GM23338 (cell line): Measurements from ENCODE around the gene CPXM2. TPM values are rescaled to one million over a fixed set of nuclear protein-coding genes. Genes with fewer than 3 reads are reported as not detected.

ENCODE experiments used
- ATAC-seq: fragments of 200-7000 bp; cut with Tn5 transposase; 3 replicates; pipeline ENCODE4 v1.9.1; 2020
- DNase-seq: peaks from one replicate; pipeline ENCODE4 v3.0.0-alpha.2; 2015; ENCODE audit warnings: low spot score
- H2AFZ ChIP-seq: fragments of 200-600 bp; sonication (generic); 2 replicates; pipeline ENCODE4 v1.8.0; 2016; ENCODE audit warnings: antibody characterized with exemption, mild to moderate bottlenecking, moderate library complexity
- H3F3A ChIP-seq: fragments of 200-600 bp; sonication (generic); replicated peaks from 2 replicates; pipeline ENCODE4 v1.8.0; 2017; ENCODE audit warnings: antibody characterized with exemption, mixed run types, low read depth
- H3K27ac ChIP-seq: fragments of 200-600 bp; sonication (generic); 2 replicates; pipeline ENCODE4 v1.6.1; 2016; ENCODE audit warnings: low read depth
- H3K27me3 ChIP-seq: fragments of 200-600 bp; sonication (generic); 2 replicates; pipeline ENCODE4 v1.8.0; 2016; ENCODE audit warnings: mild to moderate bottlenecking, mixed run types, moderate library complexity; ENCODE audit not compliant: insufficient read depth
- H3K36me3 ChIP-seq: fragments of 200-600 bp; sonication (generic); 2 replicates; pipeline ENCODE4 v1.8.0; 2016; ENCODE audit warnings: mild to moderate bottlenecking; ENCODE audit not compliant: insufficient read depth
- H3K4me1 ChIP-seq: fragments of 200-600 bp; sonication (generic); 2 replicates; pipeline ENCODE4 v1.8.0; 2016; ENCODE audit warnings: mild to moderate bottlenecking, moderate library complexity; ENCODE audit not compliant: insufficient read depth
- H3K4me2 ChIP-seq: fragments of 200-600 bp; sonication (generic); 2 replicates; pipeline ENCODE4 v1.7.1; 2017; ENCODE audit warnings: mixed run types
- H3K4me3 ChIP-seq: fragments of 200-600 bp; sonication (generic); 2 replicates; pipeline ENCODE4 v1.6.1; 2016; ENCODE audit warnings: mixed run types
- H3K79me2 ChIP-seq: fragments of 200-600 bp; sonication (generic); replicated peaks from 2 replicates; pipeline ENCODE4 v1.8.0; 2017; ENCODE audit warnings: mild to moderate bottlenecking; ENCODE audit not compliant: insufficient read depth
- H3K9me2 ChIP-seq: fragments of 200-600 bp; sonication (generic); 2 replicates; pipeline ENCODE4 v1.8.0; 2017; ENCODE audit not compliant: insufficient read depth
- H4K20me1 ChIP-seq: fragments of 200-600 bp; sonication (generic); replicated peaks from 2 replicates; pipeline ENCODE4 v1.8.0; 2017; ENCODE audit warnings: mild to moderate bottlenecking; ENCODE audit not compliant: insufficient read depth
- H3K27ac Mint-ChIP-seq: 2 replicates; pipeline ENCODE4 v1.8.0; 2020; ENCODE audit warnings: inconsistent platforms, mild to moderate bottlenecking, moderate library complexity, mixed read lengths
- H3K27me3 Mint-ChIP-seq: 3 replicates; pipeline ENCODE4 v1.8.0; 2022; ENCODE audit warnings: low read depth, mild to moderate bottlenecking, moderate library complexity, mixed read lengths, inconsistent platforms; ENCODE audit not compliant: insufficient read depth, poor library complexity
- H3K36me3 Mint-ChIP-seq: 3 replicates; pipeline ENCODE4 v1.8.0; 2021; ENCODE audit warnings: low read depth, mild to moderate bottlenecking, inconsistent platforms, moderate library complexity, mixed read lengths
- H3K4me1 Mint-ChIP-seq: 3 replicates; pipeline ENCODE4 v1.8.0; 2020; ENCODE audit warnings: mild to moderate bottlenecking, inconsistent platforms, mixed read lengths
- H3K4me3 Mint-ChIP-seq: 3 replicates; pipeline ENCODE4 v1.8.0; 2021; ENCODE audit warnings: moderate library complexity, mild to moderate bottlenecking, inconsistent platforms, mixed read lengths
- H3K9me3 Mint-ChIP-seq: 3 replicates; pipeline ENCODE4 v1.8.0; 2020; ENCODE audit warnings: moderate library complexity, mild to moderate bottlenecking, inconsistent platforms, mixed read lengths
- CREB1 ChIP-seq: fragments of 250-450 bp; sonication (Bioruptor Pico); IDR thresholded peaks from 2 replicates; pipeline ENCODE4 v1.5.0; 2020; ENCODE audit warnings: low read depth, mild to moderate bottlenecking, moderate library complexity
- CTCF ChIP-seq, 2 experiments: fragments of 200-600 bp in 1 of 2; sonication (generic) in 1 of 2; conservative IDR thresholded peaks; 2 replicates each; pipeline versions ENCODE4 v1.5.1 to v1.6.1; 2016 to 2017; ENCODE audit warnings: antibody characterized with exemption in 2 of 2, low read depth in 2 of 2, mild to moderate bottlenecking in 2 of 2, moderate library complexity in 1 of 2
- ETS1 ChIP-seq: IDR thresholded peaks from 2 replicates; pipeline ENCODE4 v1.6.1; 2016; ENCODE audit warnings: antibody characterized with exemption
- EZH2 ChIP-seq: fragments of 200-600 bp; sonication (generic); IDR thresholded peaks from one replicate; pipeline ENCODE4 v1.8.0; 2017; ENCODE audit warnings: antibody characterized with exemption, mild to moderate bottlenecking, low read depth; ENCODE audit not compliant: unreplicated experiment
- EZH2phosphoT487 ChIP-seq: fragments of 200-600 bp; sonication (generic); IDR thresholded peaks from one replicate; pipeline ENCODE4 v1.8.1; 2018; ENCODE audit warnings: antibody characterized with exemption; ENCODE audit not compliant: unreplicated experiment
- JUNB ChIP-seq: IDR thresholded peaks from one replicate; pipeline ENCODE4 v1.6.1; 2016; ENCODE audit warnings: antibody characterized with exemption; ENCODE audit not compliant: unreplicated experiment
- REST ChIP-seq: IDR thresholded peaks from one replicate; pipeline ENCODE4 v1.6.1; 2018; ENCODE audit warnings: antibody characterized with exemption; ENCODE audit not compliant: unreplicated experiment
- STAT1 ChIP-seq: IDR thresholded peaks from one replicate; pipeline ENCODE4 v1.6.1; 2016; ENCODE audit warnings: antibody characterized with exemption; ENCODE audit not compliant: unreplicated experiment
- ZNF114 ChIP-seq: fragments of 250-450 bp; sonication (Bioruptor Pico); IDR thresholded peaks from 2 replicates; pipeline ENCODE4 v1.5.0; 2020; ENCODE audit warnings: mild to moderate bottlenecking, moderate library complexity
- polyA plus RNA-seq: library from polyadenylated mRNA; unstranded; fragments of >200 nt; fragmentation: Nextera tagmentation; extraction: Ambion mirVana; gene quantifications from 2 replicates; pipeline ENCODE4 v1.2.1, GENCODE V29; 2016
- total RNA-seq: library from RNA; depleted of rRNA; stranded (reverse); fragments of >200 nt; shearing (Covaris generic); gene quantifications from 2 replicates; pipeline ENCODE4 v1.2.3, GENCODE V29; 2014

The CPXM2 gene
- total and polyA plus RNA-seq, 2 experiments from 2014 or later: 1.6 to 8.1 TPM

- TF ChIP-seq REST: no peak
These were observed 105.3 kb downstream of the CPXM2 start (continued) for GRCh38 chr10:123786306-123786705.

- Histone ChIP-seq H3K79me2 (no peaks in the 10 kb centered on the region), H3K4me1 (peaks cover 16% of the 10 kb centered on the region), H3K36me3 (no peaks in the 10 kb centered on the region), H2AFZ (no peak overlapping the region), H3K4me2 (no peak overlapping the region), H3K27me3 (peaks cover 28% of the 10 kb centered on the region), H4K20me1 (no peaks in the 10 kb centered on the region; the same call in 1 of the 2 replicates), H3F3A (no peaks in the 10 kb centered on the region), H3K4me3 (no peak overlapping the region), H3K9me2 (no peaks in the 10 kb centered on the region), H3K27ac (no peak overlapping the region)
- TF ChIP-seq REST (no peak), EZH2 (no peak)
- ATAC-seq (no peak), DNase-seq (no peak)
- Mint-ChIP-seq H3K4me3 (no peak overlapping the region), H3K4me1 (peaks cover 18% of the 10 kb centered on the region), H3K27me3 (peaks cover 9% of the 10 kb centered on the region), H3K9me3 (peaks cover 5% of the 10 kb centered on the region), H3K27ac (no peak overlapping the region), H3K36me3 (peaks cover 8% of the 10 kb centered on the region)
These were observed 107.0 kb downstream of the CPXM2 start for GRCh38 chr10:123784646-123785045.

GRCh38 chr10:123784216-123784615, 107.4 kb downstream of the CPXM2 start:
- Histone ChIP-seq H4K20me1 (no peaks in the 10 kb centered on the region; the same call in 1 of the 2 replicates), H3K27me3 (peaks cover 28% of the 10 kb centered on the region), H2AFZ (no peak overlapping the region), H3F3A (no peaks in the 10 kb centered on the region), H3K4me2 (no peak overlapping the region), H3K36me3 (no peaks in the 10 kb centered on the region), H3K27ac (no peak overlapping the region), H3K4me1 (peaks cover 20% of the 10 kb centered on the region), H3K9me2 (no peaks in the 10 kb centered on the region), H3K79me2 (no peaks in the 10 kb centered on the region), H3K4me3 (no peak overlapping the region)
- ATAC-seq: no peak
- H3K4me3 Mint-ChIP-seq: no peak overlapping the region
- H3K36me3 Mint-ChIP-seq: peaks cover 4% of the 10 kb centered on the region
- H3K27me3 Mint-ChIP-seq: peaks cover 9% of the 10 kb centered on the region
- peaks cover 1% of the 10 kb centered on the region for H3K9me3 Mint-ChIP-seq
- peaks cover 23% of the 10 kb centered on the region for H3K4me1 Mint-ChIP-seq
- no peak for DNase-seq
- H3K27ac Mint-ChIP-seq: no peak overlapping the region
- no peak for TF ChIP-seq REST
- no peak for TF ChIP-seq JUNB
- no peak for TF ChIP-seq STAT1
- TF ChIP-seq ZNF114: no peak
- TF ChIP-seq ETS1: no peak
- TF ChIP-seq CTCF (conservative IDR thresholded peaks at IDR 0.05; ENCODE audit: low read depth in 2 of 2): no peak
- no peak for TF ChIP-seq EZH2phosphoT487
- no peak for TF ChIP-seq CREB1
